Kidney tubule cell (primary cell): ENCODE results near the gene ACTA2.
"Not testable (repeated sequence)": the region's sequence is repeated elsewhere in the genome, so short reads cannot be mapped to it uniquely, and the experiment has no call there.

Experiments
- DNase-seq: peaks from one replicate; pipeline ENCODE4 v3.0.0-alpha.2; 2018; ENCODE audit warnings: low spot score

The ACTA2 gene

GRCh38 chr10:88949912-88950837 lies 2.4 kb downstream of the ACTA2 start:
- DNase-seq: no peak

GRCh38 chr10:88949051-88949450 lies 3.5 kb downstream of the ACTA2 start:
- no peak for DNase-seq

GRCh38 chr10:88946965-88947590 lies 5.5 kb downstream of the ACTA2 start:
- no peak for DNase-seq

- DNase-seq: no peak
Measured at GRCh38 chr10:88946200-88946599, 6.4 kb downstream of the ACTA2 start.

- DNase-seq: no peak
Measured at GRCh38 chr10:88944813-88945212, 7.8 kb downstream of the ACTA2 start.

- DNase-seq: no peak
Measured at GRCh38 chr10:88943778-88944177, 8.8 kb downstream of the ACTA2 start.

- DNase-seq: no peak
Measured at GRCh38 chr10:88941026-88941425, 11.5 kb downstream of the ACTA2 start.

GRCh38 chr10:88938938-88939337 lies 13.6 kb downstream of the ACTA2 start:
- no peak for DNase-seq

GRCh38 chr10:88938039-88938438 lies 14.5 kb downstream of the ACTA2 start:
- DNase-seq: no peak

GRCh38 chr10:88936656-88937055 lies 15.9 kb downstream of the ACTA2 start:
- DNase-seq: no peak

- DNase-seq: peak; percentile 84
Measured at GRCh38 chr10:88934900-88935672, 17.5 kb downstream of the ACTA2 start.

GRCh38 chr10:88933564-88933963 lies 19.0 kb downstream of the ACTA2 start:
- DNase-seq: no peak

GRCh38 chr10:88932539-88933256 lies 19.9 kb downstream of the ACTA2 start:
- DNase-seq: peak; percentile 89

GRCh38 chr10:88932029-88932428 lies 20.5 kb downstream of the ACTA2 start:
- not testable (repeated sequence) for DNase-seq

- DNase-seq: no peak
Measured at GRCh38 chr10:88931548-88931947, 21.0 kb downstream of the ACTA2 start.

GRCh38 chr10:88928254-88928653 lies 24.3 kb downstream of the ACTA2 start:
- DNase-seq: no peak

- no peak for DNase-seq
Measured at GRCh38 chr10:88927416-88927690, 25.2 kb downstream of the ACTA2 start.

- no peak for DNase-seq
Measured at GRCh38 chr10:88926566-88927415, 25.8 kb downstream of the ACTA2 start.

- DNase-seq: peak; percentile 26
Measured at GRCh38 chr10:88923520-88923919, 29.1 kb downstream of the ACTA2 start.

- DNase-seq: no peak
Measured at GRCh38 chr10:88922041-88922440, 30.5 kb downstream of the ACTA2 start.

GRCh38 chr10:88920986-88921593 lies 31.5 kb downstream of the ACTA2 start:
- DNase-seq: no peak
